PFSK-1 (cell line): ENCODE results near the gene MYH9.

Experiments
- FOXP2 ChIP-seq: optimal IDR thresholded peaks from 2 replicates; pipeline ENCODE3; 2011; ENCODE audit warnings: borderline replicate concordance, control low read depth, inconsistent platforms; ENCODE audit not compliant: insufficient read depth; ENCODE audit errors: extremely low read length, extremely low read depth
- POLR2AphosphoS5 ChIP-seq: IDR thresholded peaks from 2 replicates; pipeline ENCODE4 v1.6.1; 2012; ENCODE audit warnings: low read depth, mild to moderate bottlenecking, control low read depth, low read length, moderate library complexity
- REST ChIP-seq, 2 experiments: IDR thresholded peaks; 2 replicates each; pipeline versions ENCODE4 v1.6.1 to v1.8.0; 2011 to 2012; ENCODE audit warnings: low read depth in 2 of 2, low read length in 2 of 2, control low read depth in 1 of 2, inconsistent platforms in 1 of 2, mild to moderate bottlenecking in 1 of 2, moderate library complexity in 1 of 2; ENCODE audit not compliant: insufficient read depth in 1 of 2
- SIN3A ChIP-seq: IDR thresholded peaks from 2 replicates; pipeline ENCODE4 v1.6.1; 2012; ENCODE audit warnings: mild to moderate bottlenecking, low read length, moderate library complexity, borderline replicate concordance; ENCODE audit not compliant: insufficient read depth
- TAF1 ChIP-seq: IDR thresholded peaks from 2 replicates; pipeline ENCODE4 v1.6.1; 2012; ENCODE audit warnings: low read length, control low read depth, borderline replicate concordance; ENCODE audit not compliant: insufficient read depth

GRCh38 chr22:36386351-36386899, 1.3 kb downstream of the MYH9 start:
- TF ChIP-seq POLR2AphosphoS5, result no peak
- no peak for TF ChIP-seq TAF1
- no peak for TF ChIP-seq SIN3A
- no peak for TF ChIP-seq REST (IDR thresholded peaks at IDR 0.05; ENCODE audit: insufficient read depth in 1 of 2, low read depth in 2 of 2, low read length in 2 of 2)
- no peak for TF ChIP-seq FOXP2
